HG02938 (cell line): Measurements from ENCODE around the gene SPAM1.
"Not testable (repeated sequence)": the region's sequence is repeated elsewhere in the genome, so short reads cannot be mapped to it uniquely, and the experiment has no call there.

ENCODE experiments used
- ATAC-seq: cut with Tn5 transposase; IDR thresholded peaks from one replicate; pipeline ENCODE4 v1.9.1; 2021; ENCODE audit warnings: mild to moderate bottlenecking, moderate library complexity; ENCODE audit not compliant: unreplicated experiment

SPAM1 gene

GRCh38 chr7:123945938-123946337, 20.9 kb downstream of the SPAM1 start:
- no peak for ATAC-seq

GRCh38 chr7:123948136-123948535, 23.1 kb downstream of the SPAM1 start:
- no peak for ATAC-seq

GRCh38 chr7:123958186-123958703, 33.2 kb downstream of the SPAM1 start:
- no peak for ATAC-seq

- ATAC-seq: no peak
These were observed 36.7 kb downstream of the SPAM1 start for GRCh38 chr7:123961771-123962170.

DNA sequence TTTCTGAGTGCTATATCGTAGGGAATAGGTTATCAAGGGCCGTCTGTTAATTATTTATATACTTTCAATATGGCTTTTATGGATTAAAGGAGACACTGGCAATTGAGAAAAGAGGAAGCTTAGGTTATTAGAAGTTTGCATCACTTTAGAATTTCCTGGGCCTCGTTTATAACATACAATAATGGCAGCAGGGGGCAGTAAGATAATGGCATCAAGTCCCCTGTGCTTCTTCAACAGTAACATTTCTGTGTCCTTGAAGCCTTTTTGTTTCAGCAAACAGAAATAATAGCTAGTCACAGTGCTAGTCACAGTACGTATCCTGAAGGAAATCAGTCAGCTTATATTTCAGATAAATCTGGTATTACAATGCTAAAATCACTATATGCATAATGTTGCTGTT, 41.9 kb downstream of the SPAM1 start:
- ATAC-seq: no peak

- no peak for ATAC-seq
These were observed 47.0 kb downstream of the SPAM1 start for GRCh38 chr7:123972045-123972444.

DNA sequence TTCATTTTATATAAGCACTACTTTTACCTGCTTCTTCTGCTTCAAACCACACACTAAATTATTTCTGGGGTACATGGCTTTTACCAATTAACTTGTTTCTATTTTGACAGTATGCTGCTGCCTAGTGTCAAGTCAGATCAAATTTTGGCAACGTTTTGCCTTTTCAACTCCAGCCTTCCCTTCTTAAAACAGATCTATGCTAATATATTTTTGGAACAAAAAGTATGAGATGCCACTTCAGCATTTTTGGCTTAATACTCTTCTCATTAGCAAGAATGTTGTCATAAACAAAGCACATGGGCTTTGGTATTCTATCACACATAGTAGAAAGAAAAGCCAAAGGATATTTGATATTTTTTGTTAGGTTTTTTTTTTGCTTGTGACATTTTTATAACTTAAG, 47.8 kb downstream of the SPAM1 start:
- ATAC-seq: no peak

- ATAC-seq: no peak
These were observed 49.4 kb downstream of the SPAM1 start for GRCh38 chr7:123974326-123974908.

GRCh38 chr7:123975084-123975483, 50.0 kb downstream of the SPAM1 start:
- no peak for ATAC-seq

DNA sequence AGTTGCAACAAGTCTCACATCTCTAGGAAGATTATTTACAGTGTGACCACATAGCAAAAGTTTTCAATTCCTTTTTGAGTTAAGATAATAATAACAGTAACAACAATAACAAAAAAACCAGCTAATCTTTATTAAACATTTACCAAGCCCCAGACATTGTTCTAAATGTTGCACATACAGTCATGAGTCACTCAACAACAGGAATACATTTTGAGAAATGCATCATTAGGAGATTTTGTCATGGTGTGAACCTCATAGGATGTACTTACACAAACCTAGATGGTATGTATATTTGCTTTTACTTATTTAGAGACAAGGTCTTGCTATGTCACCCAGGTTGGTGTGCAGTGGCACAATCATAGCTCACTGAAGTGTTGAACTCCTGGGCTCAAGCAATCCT, 52.0 kb downstream of the SPAM1 start:
- no peak for ATAC-seq

- ATAC-seq: no peak
These were observed 54.8 kb downstream of the SPAM1 start for GRCh38 chr7:123979876-123980275.

- no peak for ATAC-seq
These were observed 62.4 kb downstream of the SPAM1 start for GRCh38 chr7:123987445-123987844.

GRCh38 chr7:123992913-123993518, 68.0 kb downstream of the SPAM1 start:
- no peak for ATAC-seq

GRCh38 chr7:123993996-123994395, 69.0 kb downstream of the SPAM1 start:
- ATAC-seq: no peak

GRCh38 chr7:123994449-123994848, 69.4 kb downstream of the SPAM1 start:
- no peak for ATAC-seq

DNA sequence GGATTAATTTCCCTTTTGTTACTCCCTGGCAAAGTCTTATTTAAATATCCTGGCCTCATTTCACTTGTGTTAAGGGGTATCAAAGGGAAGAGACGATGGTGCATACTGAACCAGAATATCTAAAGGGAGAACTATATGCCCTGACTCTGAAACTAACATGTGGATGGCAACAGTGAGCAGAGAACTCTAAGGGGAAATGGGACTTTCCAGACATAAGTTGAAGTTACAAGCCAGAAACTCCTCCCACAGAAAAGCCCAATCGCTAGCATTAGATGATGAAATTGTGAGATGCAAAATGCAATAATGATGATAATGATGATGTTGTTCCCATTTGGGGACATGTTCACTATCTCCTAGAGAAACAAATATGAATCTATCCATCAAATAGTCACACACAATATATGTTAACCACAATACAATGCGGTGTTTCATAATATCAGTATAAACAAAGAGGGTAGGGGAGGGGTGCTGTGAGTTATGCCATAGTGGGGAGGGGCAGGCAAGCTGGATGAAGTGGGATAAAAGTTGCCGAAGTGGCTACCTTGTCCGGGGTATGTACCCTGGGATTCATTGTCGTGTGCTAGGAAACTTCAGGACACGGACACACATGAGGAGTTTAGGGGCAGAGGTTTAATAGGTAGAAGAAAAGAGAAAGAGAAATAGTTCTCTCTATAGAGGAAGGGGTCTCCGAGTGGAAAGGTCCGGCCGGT, 70.7 kb downstream of the SPAM1 start:
- no peak for ATAC-seq

GRCh38 chr7:123996327-123996625, 71.2 kb downstream of the SPAM1 start:
- no peak for ATAC-seq

GRCh38 chr7:123998921-123999320, 73.9 kb downstream of the SPAM1 start:
- ATAC-seq: no peak

GRCh38 chr7:123999703-124000102, 74.7 kb downstream of the SPAM1 start:
- no peak for ATAC-seq

GRCh38 chr7:124008296-124008695, 83.3 kb downstream of the SPAM1 start:
- not testable (repeated sequence) for ATAC-seq

GRCh38 chr7:124009321-124009720, 84.3 kb downstream of the SPAM1 start:
- ATAC-seq: no peak
